Neural cell (in vitro differentiated cells): ENCODE data around the gene CRYZL1. TPM values are rescaled to one million over a fixed set of nuclear protein-coding genes. Genes with fewer than 3 reads are reported as not detected.

Experiments used
- H2AFZ ChIP-seq: fragments of 200-600, 300-800 bp; sonication (generic), shearing (Covaris generic); 2 replicates; pipeline ENCODE4 v1.6.0; 2014; ENCODE audit warnings: low read depth, mild to moderate bottlenecking, antibody characterized with exemption, low read length, moderate library complexity
- H3F3A ChIP-seq: fragments of 200-600 bp; shearing (Covaris generic); 2 replicates; pipeline ENCODE4 v1.6.1; 2016; ENCODE audit warnings: mild to moderate bottlenecking, moderate library complexity, mixed read lengths, antibody characterized with exemption, low read length; ENCODE audit not compliant: insufficient read depth, poor library complexity, severe bottlenecking
- H3K27ac ChIP-seq: fragments of 200-600, 300-800 bp; sonication (generic), shearing (Covaris generic); 2 replicates; pipeline ENCODE4 v1.5.1; 2014; ENCODE audit warnings: mild to moderate bottlenecking, low read length, moderate library complexity
- H3K27me3 ChIP-seq: fragments of 300-800, 200-600 bp; sonication (generic), shearing (Covaris generic); 2 replicates; pipeline ENCODE4 v1.6.0; 2014; ENCODE audit warnings: mild to moderate bottlenecking, low read depth, low read length, moderate library complexity; ENCODE audit not compliant: insufficient read depth
- H3K36me3 ChIP-seq: fragments of 300-800, 200-600 bp; sonication (generic), shearing (Covaris generic); 2 replicates; pipeline ENCODE4 v1.5.1; 2014; ENCODE audit warnings: mild to moderate bottlenecking, antibody characterized with exemption, low read length, moderate library complexity; ENCODE audit not compliant: insufficient read depth
- H3K4me2 ChIP-seq: fragments of 300-800, 200-600 bp; sonication (generic), shearing (Covaris generic); 2 replicates; pipeline ENCODE4 v1.6.0; 2014; ENCODE audit warnings: mild to moderate bottlenecking, low read length
- H3K4me3 ChIP-seq: fragments of 300-800, 200-600 bp; sonication (generic), shearing (Covaris generic); 2 replicates; pipeline ENCODE4 v1.5.1; 2014; ENCODE audit warnings: mild to moderate bottlenecking, low read length, moderate library complexity
- H3K79me2 ChIP-seq: fragments of 200-600 bp; shearing (Covaris generic); replicated peaks from 2 replicates; pipeline ENCODE4 v1.6.0; 2014; ENCODE audit warnings: mild to moderate bottlenecking, low read length, moderate library complexity; ENCODE audit not compliant: insufficient read depth
- H3K9ac ChIP-seq: fragments of 300-800, 200-600 bp; sonication (generic), shearing (Covaris generic); 2 replicates; pipeline ENCODE4 v1.6.1; 2016; ENCODE audit warnings: mild to moderate bottlenecking, low read length, mixed read lengths
- H3K9me2 ChIP-seq: fragments of 200-600 bp; shearing (Covaris generic); 2 replicates; pipeline ENCODE4 v1.6.1; 2016; ENCODE audit warnings: mild to moderate bottlenecking, low read length, mixed read lengths; ENCODE audit not compliant: insufficient read depth
- H3K9me3 ChIP-seq: fragments of 200-600, 300-800 bp; sonication (generic), shearing (Covaris generic); 2 replicates; pipeline ENCODE4 v1.6.1; 2016; ENCODE audit warnings: mild to moderate bottlenecking, mixed run types, low read length, moderate library complexity, mixed read lengths
- H4K20me1 ChIP-seq: fragments of 200-600 bp; shearing (Covaris generic); 2 replicates; pipeline ENCODE4 v1.6.1; 2016; ENCODE audit warnings: mild to moderate bottlenecking, mixed run types; ENCODE audit not compliant: insufficient read depth
- CTCF ChIP-seq: fragments of 450-650 bp; IDR thresholded peaks from 2 replicates; pipeline ENCODE4 v1.5.1; 2014; ENCODE audit warnings: antibody characterized with exemption, mild to moderate bottlenecking, moderate library complexity; ENCODE audit not compliant: poor library complexity, severe bottlenecking
- EP300 ChIP-seq: fragments of 450-650 bp; conservative IDR thresholded peaks from 2 replicates; pipeline ENCODE4 v1.6.1; 2014; ENCODE audit warnings: antibody characterized with exemption, mild to moderate bottlenecking, moderate library complexity; ENCODE audit not compliant: poor library complexity, severe bottlenecking
- EZH2 ChIP-seq: fragments of 200-600, 300-800 bp; shearing (Covaris generic), sonication (generic); IDR thresholded peaks from 2 replicates; pipeline ENCODE4 v1.6.1; 2014; ENCODE audit warnings: antibody characterized with exemption, low read length, borderline replicate concordance, mild to moderate bottlenecking; ENCODE audit not compliant: insufficient read depth, poor library complexity, severe bottlenecking
- MXI1 ChIP-seq: fragments of 450-650 bp; conservative IDR thresholded peaks from 2 replicates; pipeline ENCODE4 v1.6.1; 2014; ENCODE audit warnings: antibody characterized with exemption, mild to moderate bottlenecking; ENCODE audit not compliant: poor library complexity, severe bottlenecking
- POLR2AphosphoS5 ChIP-seq: IDR thresholded peaks from 2 replicates; pipeline ENCODE4 v1.6.1; 2012
- RAD21 ChIP-seq: fragments of 450-650 bp; conservative IDR thresholded peaks from 2 replicates; pipeline ENCODE4 v1.6.1; 2014; ENCODE audit warnings: antibody characterized with exemption, mild to moderate bottlenecking, moderate library complexity
- REST ChIP-seq: IDR thresholded peaks from 2 replicates; pipeline ENCODE4 v1.6.1; 2012; ENCODE audit warnings: borderline replicate concordance
- SMC3 ChIP-seq: fragments of 450-650 bp; conservative IDR thresholded peaks from 2 replicates; pipeline ENCODE4 v1.6.1; 2014; ENCODE audit warnings: antibody characterized with exemption, mild to moderate bottlenecking, moderate library complexity; ENCODE audit not compliant: poor library complexity
- TAF1 ChIP-seq: IDR thresholded peaks from 2 replicates; pipeline ENCODE4 v1.6.1; 2012; ENCODE audit warnings: low read depth
- polyA plus RNA-seq: library from polyadenylated mRNA; depleted of rRNA; stranded (reverse); fragments of >200 nt; gene quantifications from 2 replicates; pipeline ENCODE4 v1.2.3, GENCODE V29; 2014

CRYZL1 gene
- polyA plus RNA-seq, 1 donor from 2014 or later, result 54.3 TPM

GRCh38 chr21:33642896-33643657, 1.5 kb upstream of the CRYZL1 start:
- no peaks in the 10 kb centered on the region for H3K27me3 ChIP-seq
- H3K4me3 ChIP-seq, result peak overlapping the region; percentile 77
- H3K36me3 ChIP-seq, result peaks cover 6% of the 10 kb centered on the region
- H3K27ac ChIP-seq, result peak overlapping the region; percentile 85
- H3K4me2 ChIP-seq, result peak overlapping the region; percentile 57
- H3F3A ChIP-seq, result no peaks in the 10 kb centered on the region
- no peaks in the 10 kb centered on the region for H3K9me2 ChIP-seq
- TF ChIP-seq RAD21 (no peak), POLR2AphosphoS5 (no peak), REST (no peak), TAF1 (no peak), CTCF (no peak), MXI1 (no peak), SMC3 (no peak), EP300 (no peak), EZH2 (no peak)
- H3K9me3 ChIP-seq, result no peaks in the 10 kb centered on the region
- H3K79me2 ChIP-seq, result peaks cover 75% of the 10 kb centered on the region
- peak overlapping the region; percentile 84 for H3K9ac ChIP-seq
- H2AFZ ChIP-seq, result peak overlapping the region; percentile 29
- H4K20me1 ChIP-seq, result no peaks in the 10 kb centered on the region

- H2AFZ ChIP-seq, result peak within 1 kb of the TSS; percentile 60
- TF ChIP-seq EP300, result peak; percentile 31
- TF ChIP-seq CTCF, result no peak
- peak; percentile 19 for TF ChIP-seq SMC3
- TF ChIP-seq REST, result peak; percentile 30
- no peak for TF ChIP-seq EZH2
- TF ChIP-seq RAD21, result peak; percentile 23
- TF ChIP-seq MXI1, result peak; percentile 56
- peak; percentile 94 for TF ChIP-seq POLR2AphosphoS5
- TF ChIP-seq TAF1, result peak; percentile 71
- no peaks in the 10 kb centered on the region for H3K9me3 ChIP-seq
- peak within 1 kb of the TSS; percentile 57 for H3K4me2 ChIP-seq
- H3K36me3 ChIP-seq, result peaks cover 6% of the 10 kb centered on the region
- H3K27me3 ChIP-seq, result no peaks in the 10 kb centered on the region
- peak within 1 kb of the TSS; percentile 77 for H3K4me3 ChIP-seq
- peak within 1 kb of the TSS; percentile 84 for H3K9ac ChIP-seq
- H3F3A ChIP-seq, result no peaks in the 10 kb centered on the region
- H4K20me1 ChIP-seq, result no peaks in the 10 kb centered on the region
- H3K79me2 ChIP-seq, result peaks cover 71% of the 10 kb centered on the region
- peak within 1 kb of the TSS; percentile 95 for H3K27ac ChIP-seq
- H3K9me2 ChIP-seq, result no peaks in the 10 kb centered on the region
Observed at GRCh38 chr21:33642027-33642895, 720 bp upstream of the CRYZL1 start, which contains the start of gene ITSN1. TSS of gene ITSN1 (plus strand) at chr21:33642501. CDS start at chr21:33718829, 76,328 bp downstream.
